ENCODE results near the gene RYR2. TPM values are rescaled to one million over a fixed set of nuclear protein-coding genes. Genes with fewer than 3 reads are reported as not detected.

The RYR2 gene
- total and polyA plus RNA-seq, 2 experiments from 2014 or later, result 0.50 to 0.95 TPM

- TF ChIP-seq CTCF (IDR thresholded peaks at IDR 0.05; ENCODE audit: poor library complexity) (no peak), EZH2phosphoT487 (IDR thresholded peaks at IDR 0.05; ENCODE audit: low read depth, severe bottlenecking, unreplicated experiment) (no peak), EZH2 (IDR thresholded peaks at IDR 0.05; ENCODE audit: borderline replicate concordance) (no peak)
- Histone ChIP-seq H3K4me3 (no peak overlapping the region), H3K79me2 (no peaks in the 10 kb centered on the region), H3K27me3 (no peaks in the 10 kb centered on the region), H3K9me3 (ENCODE audit: low read depth) (no peaks in the 10 kb centered on the region), H3K36me3 (replicated peaks; ENCODE audit: insufficient read depth, low read depth) (no peaks in the 10 kb centered on the region), H2AFZ (no peak overlapping the region), H4K20me1 (ENCODE audit: insufficient read depth, poor library complexity, severe bottlenecking) (no peaks in the 10 kb centered on the region), H3K4me2 (no peak overlapping the region), H3K27ac (no peak overlapping the region), H3K9me2 (replicated peaks; ENCODE audit: insufficient read depth) (no peaks in the 10 kb centered on the region), H3K4me1 (ENCODE audit: insufficient read depth) (peaks cover 4% of the 10 kb centered on the region)
- 89% methylated on average over 5 of the region's 5 CpGs for WGBS (ENCODE audit: low lambda C conversion rate, missing lambda C conversion rate)
- DNase-seq (ENCODE audit: low spot score), result no peak
Measured at GRCh38 chr1:237687804-237688203, 645.8 kb downstream of the RYR2 start.

GRCh38 chr1:237690656-237691055 is 648.7 kb downstream of the RYR2 start:
- Histone ChIP-seq H3K27me3 (no peaks in the 10 kb centered on the region), H3K4me3 (no peak overlapping the region), H3K9me2 (replicated peaks; ENCODE audit: insufficient read depth) (no peaks in the 10 kb centered on the region), H3K79me2 (no peaks in the 10 kb centered on the region), H3K9me3 (ENCODE audit: low read depth) (no peaks in the 10 kb centered on the region), H4K20me1 (ENCODE audit: insufficient read depth, poor library complexity, severe bottlenecking) (no peaks in the 10 kb centered on the region), H3K4me2 (no peak overlapping the region), H3K4me1 (ENCODE audit: insufficient read depth) (peaks cover 4% of the 10 kb centered on the region), H3K36me3 (replicated peaks; ENCODE audit: insufficient read depth, low read depth) (no peaks in the 10 kb centered on the region), H3K27ac (no peak overlapping the region), H2AFZ (no peak overlapping the region)
- no peak for TF ChIP-seq EZH2phosphoT487 (IDR thresholded peaks at IDR 0.05; ENCODE audit: low read depth, severe bottlenecking, unreplicated experiment)
- no peak for TF ChIP-seq CTCF (IDR thresholded peaks at IDR 0.05; ENCODE audit: poor library complexity)
- TF ChIP-seq EZH2 (IDR thresholded peaks at IDR 0.05; ENCODE audit: borderline replicate concordance), result no peak
- 100% methylated on average over 2 of the region's 2 CpGs for WGBS (ENCODE audit: low lambda C conversion rate, missing lambda C conversion rate)
- no peak for DNase-seq (ENCODE audit: low spot score)

GRCh38 chr1:237692255-237692654 is 650.3 kb downstream of the RYR2 start:
- Histone ChIP-seq H3K4me2 (no peak overlapping the region), H3K27me3 (no peaks in the 10 kb centered on the region), H3K79me2 (no peaks in the 10 kb centered on the region), H4K20me1 (ENCODE audit: insufficient read depth, poor library complexity, severe bottlenecking) (no peaks in the 10 kb centered on the region), H2AFZ (no peak overlapping the region), H3K4me1 (ENCODE audit: insufficient read depth) (no peaks in the 10 kb centered on the region), H3K9me3 (ENCODE audit: low read depth) (no peaks in the 10 kb centered on the region), H3K4me3 (no peak overlapping the region), H3K36me3 (replicated peaks; ENCODE audit: insufficient read depth, low read depth) (no peaks in the 10 kb centered on the region), H3K9me2 (replicated peaks; ENCODE audit: insufficient read depth) (no peaks in the 10 kb centered on the region), H3K27ac (no peak overlapping the region)
- TF ChIP-seq EZH2phosphoT487 (IDR thresholded peaks at IDR 0.05; ENCODE audit: low read depth, severe bottlenecking, unreplicated experiment), result no peak
- no peak for TF ChIP-seq CTCF (IDR thresholded peaks at IDR 0.05; ENCODE audit: poor library complexity)
- no peak for TF ChIP-seq EZH2 (IDR thresholded peaks at IDR 0.05; ENCODE audit: borderline replicate concordance)
- DNase-seq (ENCODE audit: low spot score), result no peak
- 58% methylated on average over 7 of the region's 7 CpGs for WGBS (ENCODE audit: low lambda C conversion rate, missing lambda C conversion rate)

GRCh38 chr1:237695878-237696277 is 653.9 kb downstream of the RYR2 start:
- Histone ChIP-seq H3K4me2 (no peak overlapping the region), H3K27ac (no peak overlapping the region), H3K4me3 (no peak overlapping the region), H3K4me1 (ENCODE audit: insufficient read depth) (no peaks in the 10 kb centered on the region), H2AFZ (no peak overlapping the region), H4K20me1 (ENCODE audit: insufficient read depth, poor library complexity, severe bottlenecking) (no peaks in the 10 kb centered on the region), H3K9me3 (ENCODE audit: low read depth) (no peaks in the 10 kb centered on the region), H3K9me2 (replicated peaks; ENCODE audit: insufficient read depth) (no peaks in the 10 kb centered on the region), H3K79me2 (no peaks in the 10 kb centered on the region), H3K27me3 (no peaks in the 10 kb centered on the region), H3K36me3 (replicated peaks; ENCODE audit: insufficient read depth, low read depth) (no peaks in the 10 kb centered on the region)
- TF ChIP-seq EZH2phosphoT487 (IDR thresholded peaks at IDR 0.05; ENCODE audit: low read depth, severe bottlenecking, unreplicated experiment), result no peak
- TF ChIP-seq CTCF (IDR thresholded peaks at IDR 0.05; ENCODE audit: poor library complexity), result no peak
- no peak for TF ChIP-seq EZH2 (IDR thresholded peaks at IDR 0.05; ENCODE audit: borderline replicate concordance)
- no peak for DNase-seq (ENCODE audit: low spot score)

Measured in hepatocyte (in vitro differentiated cells).